MM.1S (cell line): ENCODE results near the gene IL1RAP.

Experiments
- DNase-seq: peaks from one replicate; pipeline ENCODE4 v3.0.0-alpha.2; 2015
- H2AFZ ChIP-seq: fragments of 300-600 bp; sonication (generic); 2 replicates; pipeline ENCODE4 v1.6.0; 2016; ENCODE audit warnings: antibody characterized with exemption, low read length
- H3F3A ChIP-seq: fragments of 300-600 bp; sonication (generic); 2 replicates; pipeline ENCODE4 v1.6.1; 2016; ENCODE audit warnings: mild to moderate bottlenecking, antibody characterized with exemption, low read length, moderate library complexity, mixed read lengths; ENCODE audit not compliant: insufficient read depth
- H3K27ac ChIP-seq: fragments of 300-600 bp; sonication (generic); 2 replicates; pipeline ENCODE4 v1.5.1; 2016; ENCODE audit warnings: mild to moderate bottlenecking, low read length
- H3K27me3 ChIP-seq: fragments of 300-600 bp; sonication (generic); replicated peaks from 2 replicates; pipeline ENCODE4 v1.6.0; 2016; ENCODE audit warnings: low read length; ENCODE audit not compliant: insufficient read depth
- H3K36me3 ChIP-seq: fragments of 300-600 bp; sonication (generic); replicated peaks from 2 replicates; pipeline ENCODE4 v1.6.1; 2016; ENCODE audit warnings: mild to moderate bottlenecking, low read length, mixed read lengths; ENCODE audit not compliant: insufficient read depth
- H3K4me1 ChIP-seq: fragments of 300-600 bp; sonication (generic); 2 replicates; pipeline ENCODE4 v1.6.1; 2016; ENCODE audit warnings: low read length, mixed read lengths
- H3K4me2 ChIP-seq: fragments of 300-600 bp; sonication (generic); 2 replicates; pipeline ENCODE4 v1.6.0; 2016; ENCODE audit warnings: low read depth, low read length
- H3K4me3 ChIP-seq: fragments of 300-600 bp; sonication (generic); 2 replicates; pipeline ENCODE4 v1.5.1; 2016; ENCODE audit warnings: low read length, mixed read lengths
- H3K79me2 ChIP-seq: fragments of 300-600 bp; sonication (generic); 2 replicates; pipeline ENCODE4 v1.6.1; 2016; ENCODE audit warnings: mixed run types, low read length, mixed read lengths
- H3K9ac ChIP-seq: fragments of 300-600 bp; sonication (generic); 2 replicates; pipeline ENCODE4 v1.6.1; 2016; ENCODE audit warnings: low read length, mixed read lengths
- H3K9me2 ChIP-seq: fragments of 300-600 bp; sonication (generic); replicated peaks from 2 replicates; pipeline ENCODE4 v1.6.1; 2016; ENCODE audit warnings: mild to moderate bottlenecking, low read length, mixed read lengths; ENCODE audit not compliant: insufficient read depth
- H3K9me3 ChIP-seq: fragments of 300-600 bp; sonication (generic); replicated peaks from 2 replicates; pipeline ENCODE4 v1.6.1; 2016; ENCODE audit warnings: mild to moderate bottlenecking, low read length, mixed read lengths; ENCODE audit not compliant: insufficient read depth
- H4K20me1 ChIP-seq: fragments of 300-600 bp; sonication (generic); 2 replicates; pipeline ENCODE4 v1.6.1; 2016; ENCODE audit warnings: mild to moderate bottlenecking, low read length, moderate library complexity, mixed read lengths; ENCODE audit not compliant: insufficient read depth
- CTCF ChIP-seq: fragments of 300-600 bp; sonication (generic); IDR thresholded peaks from 2 replicates; pipeline ENCODE4 v1.5.1; 2016; ENCODE audit warnings: antibody characterized with exemption, low read length, mixed read lengths
- EZH2 ChIP-seq: fragments of 300-600 bp; sonication (generic); optimal IDR thresholded peaks from 2 replicates; pipeline ENCODE3; 2017; ENCODE audit warnings: low read depth, mild to moderate bottlenecking, antibody characterized with exemption, low read length, mixed read lengths
- EZH2phosphoT487 ChIP-seq: fragments of 300-600 bp; sonication (generic); IDR thresholded peaks from 2 replicates; pipeline ENCODE4 v1.6.1; 2018; ENCODE audit warnings: antibody characterized with exemption, low read length

Gene IL1RAP

GRCh38 chr3:190568036-190568435, 54.2 kb downstream of the IL1RAP start:
- no peaks in the 10 kb centered on the region for H3K9me2 ChIP-seq
- H3K27me3 ChIP-seq = no peaks in the 10 kb centered on the region
- no peak for TF ChIP-seq EZH2
- no peak for TF ChIP-seq CTCF
- TF ChIP-seq EZH2phosphoT487 = no peak
- no peak overlapping the region for H3K9ac ChIP-seq
- no peaks in the 10 kb centered on the region for H4K20me1 ChIP-seq
- no peak for DNase-seq
- peaks cover 4% of the 10 kb centered on the region; the same call in 1 of the 2 replicates for H3K4me1 ChIP-seq
- no peak overlapping the region for H3K27ac ChIP-seq
- no peaks in the 10 kb centered on the region for H3F3A ChIP-seq
- no peaks in the 10 kb centered on the region for H3K79me2 ChIP-seq
- H3K9me3 ChIP-seq = no peaks in the 10 kb centered on the region
- no peak overlapping the region for H2AFZ ChIP-seq
- no peak overlapping the region for H3K4me2 ChIP-seq
- H3K36me3 ChIP-seq = no peaks in the 10 kb centered on the region
- H3K4me3 ChIP-seq = no peak overlapping the region

GRCh38 chr3:190574473-190574872, 60.6 kb downstream of the IL1RAP start:
- Histone ChIP-seq H3F3A (no peaks in the 10 kb centered on the region), H3K4me1 (no peaks in the 10 kb centered on the region), H2AFZ (no peak overlapping the region), H3K9ac (no peak overlapping the region), H3K27ac (no peak overlapping the region), H3K79me2 (no peaks in the 10 kb centered on the region), H3K27me3 (no peaks in the 10 kb centered on the region), H4K20me1 (no peaks in the 10 kb centered on the region), H3K4me3 (no peak overlapping the region), H3K9me3 (no peaks in the 10 kb centered on the region), H3K4me2 (no peak overlapping the region), H3K36me3 (no peaks in the 10 kb centered on the region), H3K9me2 (no peaks in the 10 kb centered on the region)
- no peak for TF ChIP-seq EZH2phosphoT487
- TF ChIP-seq EZH2 = no peak
- no peak for TF ChIP-seq CTCF
- no peak for DNase-seq

GRCh38 chr3:190575437-190576185, 61.7 kb downstream of the IL1RAP start:
- H3K27ac ChIP-seq = no peak overlapping the region
- no peaks in the 10 kb centered on the region for H3K79me2 ChIP-seq
- H3K4me3 ChIP-seq = no peak overlapping the region
- no peaks in the 10 kb centered on the region for H3K4me1 ChIP-seq
- no peak overlapping the region for H2AFZ ChIP-seq
- H3K36me3 ChIP-seq = no peaks in the 10 kb centered on the region
- no peaks in the 10 kb centered on the region for H4K20me1 ChIP-seq
- H3K9ac ChIP-seq = no peak overlapping the region
- H3K27me3 ChIP-seq = no peaks in the 10 kb centered on the region
- H3K9me2 ChIP-seq = no peaks in the 10 kb centered on the region
- TF ChIP-seq EZH2 (no peak), EZH2phosphoT487 (no peak), CTCF (no peak)
- DNase-seq = no peak
- H3K9me3 ChIP-seq = no peaks in the 10 kb centered on the region
- no peaks in the 10 kb centered on the region for H3F3A ChIP-seq
- no peak overlapping the region for H3K4me2 ChIP-seq
